B cell (primary cell): ENCODE results near the gene BMP3.

Source experiments
- CTCF ChIP-seq: fragments of 200-600 bp; IDR thresholded peaks from one replicate; pipeline ENCODE4 v1.8.0; 2022; ENCODE audit warnings: antibody characterized with exemption, mild to moderate bottlenecking
- EZH2 ChIP-seq: IDR thresholded peaks from 2 replicates; pipeline ENCODE4 v1.6.1; 2012; ENCODE audit warnings: borderline replicate concordance, low read depth, mild to moderate bottlenecking, moderate library complexity, low read length; ENCODE audit not compliant: insufficient read depth, poor library complexity, severe bottlenecking

- TF ChIP-seq CTCF = no peak
- no peak for TF ChIP-seq EZH2
Observed at GRCh38 chr4:81032771-81033684, 2.5 kb downstream of the BMP3 start.
